Stomach (tissue), 4 donors: Measurements from ENCODE around the gene AGAP1.

Experiments
- CTCF ChIP-seq, 7 experiments: fragments of 450-650 bp in 4 of 7; fragments of 200-600 bp in 3 of 7; sonication (generic) in 3 of 7; IDR thresholded peaks; one replicate each; pipeline ENCODE4 v1.5.1; 2016 to 2019; ENCODE audit warnings: antibody characterized with exemption in 7 of 7, control low read depth in 2 of 7, mild to moderate bottlenecking in 1 of 7
- EP300 ChIP-seq: sonication (generic); formaldehyde crosslinking; IDR thresholded peaks from one replicate; pipeline ENCODE4 v1.6.1; 2017; ENCODE audit warnings: antibody characterized with exemption

GRCh38 chr2:235737396-235737795 lies 243.6 kb downstream of the AGAP1 start:
- TF ChIP-seq CTCF (IDR thresholded peaks at IDR 0.05) (no peak), EP300 (no peak)
